Astrocyte (in vitro differentiated cells and primary cell): ENCODE data around the gene GGTLC3.
"Not testable (repeated sequence)": the region's sequence is repeated elsewhere in the genome, so short reads cannot be mapped to it uniquely, and the experiment has no call there.

ENCODE experiments used
- CTCF ChIP-seq: IDR thresholded peaks from 2 replicates; pipeline ENCODE4 v1.5.1; 2011; ENCODE audit warnings: low read depth, mild to moderate bottlenecking, inconsistent platforms, low read length, moderate library complexity; ENCODE audit not compliant: insufficient read depth
- EZH2 ChIP-seq: IDR thresholded peaks from 2 replicates; pipeline ENCODE4 v1.6.1; 2012; ENCODE audit warnings: mild to moderate bottlenecking, low read length, inconsistent platforms; ENCODE audit not compliant: insufficient read depth

- not testable (repeated sequence) for TF ChIP-seq CTCF, EZH2
Measured at GRCh38 chr22:18528597-18529415, 10.8 kb upstream of the GGTLC3 start.
